GM18505 (cell line): ENCODE results near the gene AGXT2.
"Not testable (repeated sequence)": the region's sequence is repeated elsewhere in the genome, so short reads cannot be mapped to it uniquely, and the experiment has no call there.

Experiments used
- ATAC-seq: cut with Tn5 transposase; IDR thresholded peaks from one replicate; pipeline ENCODE4 v1.9.1; 2021; ENCODE audit not compliant: unreplicated experiment
- POLR2A ChIP-seq: IDR thresholded peaks from 4 replicates; pipeline ENCODE4 v1.6.1; 2011; ENCODE audit warnings: borderline replicate concordance; ENCODE audit not compliant: insufficient read depth, insufficient read length; ENCODE audit errors: extremely low read depth

Gene AGXT2

DNA sequence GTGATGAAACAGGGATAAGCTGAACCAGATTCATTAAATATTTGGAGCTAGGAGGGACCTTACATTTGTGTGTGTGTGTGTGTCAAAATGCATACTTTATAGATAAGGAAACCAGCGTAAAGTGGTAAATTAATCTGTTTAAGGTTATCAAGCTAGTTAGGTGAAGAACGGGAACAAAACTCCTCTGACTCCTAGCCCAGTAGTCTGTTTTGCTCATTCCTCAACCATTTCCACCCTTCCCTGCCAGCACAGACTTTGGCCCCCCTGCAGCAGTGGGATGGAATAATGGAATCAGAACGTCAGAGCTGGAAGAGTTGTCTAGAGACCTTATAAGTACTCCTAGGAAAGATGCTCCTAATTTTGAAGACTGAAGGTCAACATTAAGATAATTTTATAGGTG is 6.5 kb downstream of the AGXT2 start:
- no peak for TF ChIP-seq POLR2A
- no peak for ATAC-seq

DNA sequence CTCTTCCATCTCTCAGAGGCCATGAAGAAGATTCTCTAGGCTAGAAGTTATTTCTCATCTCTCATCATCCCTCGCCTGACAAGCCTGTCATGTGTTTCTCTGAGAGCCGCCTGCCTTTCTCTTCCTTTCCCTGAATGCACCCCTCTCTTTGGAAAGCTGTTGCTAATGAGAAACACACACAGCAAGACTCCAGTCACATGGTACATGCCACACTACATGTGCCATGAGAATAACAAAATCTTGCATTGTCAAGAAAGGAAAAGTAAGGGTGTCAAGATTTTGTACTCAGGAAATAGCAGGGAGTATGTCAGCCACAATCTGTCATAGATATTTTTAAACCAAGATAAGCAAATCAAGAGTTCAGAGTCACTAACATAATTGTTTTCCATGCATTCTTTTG is 8.9 kb downstream of the AGXT2 start:
- no peak for TF ChIP-seq POLR2A
- ATAC-seq = no peak

DNA sequence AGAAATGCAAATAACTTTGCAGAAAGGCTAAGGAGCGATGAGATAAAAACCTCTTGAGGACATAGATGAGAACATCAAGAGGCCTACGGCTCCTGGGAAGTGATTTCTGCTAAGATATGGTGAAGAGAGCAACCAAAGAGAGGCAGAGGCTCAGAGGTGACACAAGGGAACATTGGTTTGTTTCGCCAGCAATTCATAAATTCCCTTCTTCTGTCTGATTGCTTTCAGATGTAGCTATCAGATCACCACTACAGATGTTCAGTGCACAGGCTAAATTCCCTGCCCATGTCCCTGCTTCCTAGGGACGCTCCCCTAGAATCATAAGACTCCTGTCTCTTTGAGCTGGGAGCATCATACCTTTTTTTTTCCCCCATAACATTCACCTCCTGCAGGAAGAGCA is 11.2 kb downstream of the AGXT2 start:
- no peak for TF ChIP-seq POLR2A
- ATAC-seq = no peak

- ATAC-seq = not testable (repeated sequence)
Measured at GRCh38 chr5:35035929-35036328, 11.8 kb downstream of the AGXT2 start.

DNA sequence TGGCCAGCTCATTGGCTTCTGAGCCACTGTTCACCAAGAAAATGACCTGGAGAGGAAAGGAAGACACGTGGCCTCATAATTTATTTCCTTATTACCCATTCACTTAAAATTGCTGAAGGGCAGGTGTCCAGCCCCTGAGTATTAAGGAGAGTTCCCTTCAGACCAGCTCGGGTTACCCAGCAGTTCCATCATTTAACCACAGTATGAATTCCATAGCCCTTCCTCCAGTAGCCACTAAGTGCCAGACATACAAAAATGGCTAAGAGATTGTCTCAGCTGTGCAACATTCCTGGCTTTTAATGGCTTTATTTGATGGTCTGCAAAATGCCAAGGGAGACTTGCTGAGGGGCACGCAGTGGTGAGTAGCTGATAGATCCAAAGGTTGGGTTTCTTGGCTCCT is 12.5 kb downstream of the AGXT2 start:
- no peak for ATAC-seq

DNA sequence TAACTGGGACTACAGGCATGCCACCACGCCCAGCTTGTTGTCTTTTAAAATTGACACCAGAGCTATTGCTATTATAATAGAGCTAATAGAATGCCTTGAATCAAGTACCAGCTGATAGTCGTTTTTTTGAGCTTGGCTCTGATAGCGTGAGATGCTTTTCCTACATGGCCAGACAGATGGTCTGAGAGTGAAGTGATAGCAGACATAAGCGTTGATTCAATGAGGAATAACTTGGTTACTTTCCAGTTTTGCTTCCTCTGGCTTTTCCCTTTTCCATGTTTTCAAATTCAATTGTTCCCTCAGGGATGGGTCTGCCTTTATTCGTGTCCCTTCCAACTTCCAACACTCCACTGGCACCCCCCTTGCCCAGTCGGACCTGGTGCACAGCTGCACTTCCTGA is 15.4 kb downstream of the AGXT2 start:
- no peak for TF ChIP-seq POLR2A

More for the DNA sequence above, 12.5 kb downstream of the AGXT2 start:
- TF ChIP-seq POLR2A = no peak

DNA sequence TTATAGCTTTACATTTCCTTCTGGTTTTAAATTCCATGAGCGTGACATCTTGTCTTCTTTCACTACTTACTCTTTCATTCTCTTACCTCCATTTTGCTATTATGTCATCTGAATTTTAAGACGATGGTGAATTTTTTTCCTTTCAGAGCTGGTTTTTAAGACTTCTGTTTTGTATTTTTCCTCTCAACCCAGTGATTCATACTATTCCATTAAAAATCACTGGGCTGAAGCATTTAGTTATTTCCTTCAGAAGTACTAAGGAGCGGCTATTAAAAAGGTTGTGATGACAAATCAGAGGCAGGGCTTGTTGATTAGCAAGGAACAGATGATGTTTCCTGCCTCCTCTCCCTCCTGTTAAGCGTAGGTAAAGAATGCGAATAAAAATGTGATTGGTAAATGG is 16.5 kb downstream of the AGXT2 start:
- TF ChIP-seq POLR2A = no peak
- no peak for ATAC-seq

More for the DNA sequence above, 15.4 kb downstream of the AGXT2 start:
- ATAC-seq = no peak

DNA sequence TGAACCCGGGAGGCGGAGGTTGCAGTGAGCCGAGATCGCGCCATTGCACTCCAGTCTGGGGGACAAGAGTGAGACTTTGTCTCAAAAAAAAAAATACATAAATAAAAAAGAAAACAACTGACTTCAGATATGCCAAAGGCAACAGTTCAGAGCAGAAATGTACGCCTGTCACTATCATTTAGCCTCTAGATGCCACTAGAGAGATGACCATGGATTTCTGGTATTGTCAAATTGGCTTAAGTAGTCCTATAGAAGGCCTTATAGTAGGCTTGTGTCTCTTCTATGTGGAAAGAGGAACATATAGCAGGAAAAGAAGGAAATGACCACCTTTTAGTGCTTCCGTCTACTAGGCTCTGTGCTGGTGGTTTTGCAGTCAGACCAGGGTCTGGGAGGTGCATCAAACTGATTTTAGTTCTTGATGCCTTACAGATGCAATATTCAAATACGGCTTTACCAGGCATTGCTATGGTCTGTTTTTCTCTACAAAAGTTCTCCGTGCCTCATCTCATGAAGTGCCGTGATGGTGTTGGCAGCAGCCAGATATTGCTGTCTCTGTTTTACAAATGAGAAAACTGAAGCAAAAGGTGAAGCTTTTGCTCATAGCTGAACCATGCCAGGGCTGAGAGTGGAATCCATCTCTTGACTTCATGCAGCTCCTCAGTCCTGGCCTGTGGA is 17.2 kb downstream of the AGXT2 start:
- TF ChIP-seq POLR2A = no peak
- no peak for ATAC-seq

DNA sequence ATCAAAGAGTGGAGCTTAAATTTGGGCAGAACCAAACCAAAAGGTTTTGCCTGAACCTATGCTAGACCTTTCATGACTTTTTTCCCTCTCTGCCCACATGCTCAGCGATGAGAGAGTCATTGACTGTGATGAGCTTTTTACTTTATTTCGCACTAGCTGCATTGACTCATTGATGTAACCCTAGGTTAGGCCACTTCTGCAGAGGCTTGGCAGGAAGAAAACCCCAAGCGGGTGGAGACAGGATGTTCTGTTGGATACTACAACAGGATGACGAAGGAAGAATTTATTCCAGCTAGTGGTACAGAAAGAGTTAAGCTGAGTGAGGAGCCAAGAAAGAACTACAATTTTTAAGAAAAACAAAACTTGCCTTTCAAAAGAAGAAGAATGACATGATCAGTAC is 18.4 kb downstream of the AGXT2 start:
- ATAC-seq = no peak
- TF ChIP-seq POLR2A = no peak

GRCh38 chr5:35026941-35027340 is 20.8 kb downstream of the AGXT2 start:
- no peak for TF ChIP-seq POLR2A
- ATAC-seq = no peak

- ATAC-seq = no peak
- no peak for TF ChIP-seq POLR2A
Measured at GRCh38 chr5:35026280-35026840, 21.4 kb downstream of the AGXT2 start.

GRCh38 chr5:35024911-35025510 is 22.7 kb downstream of the AGXT2 start:
- no peak for TF ChIP-seq POLR2A
- ATAC-seq = no peak

GRCh38 chr5:35023391-35024178 is 24.2 kb downstream of the AGXT2 start:
- TF ChIP-seq POLR2A = no peak
- ATAC-seq = no peak

- ATAC-seq = no peak
- no peak for TF ChIP-seq POLR2A
Measured at GRCh38 chr5:35016174-35017051, 31.3 kb downstream of the AGXT2 start.

GRCh38 chr5:35015063-35015462 is 32.7 kb downstream of the AGXT2 start:
- no peak for ATAC-seq
- TF ChIP-seq POLR2A = no peak
